LNCAP (cell line): ENCODE results near the gene CRYM.

Experiments used
- CTCF ChIP-seq: fragments of 450-650 bp; IDR thresholded peaks from 2 replicates; pipeline ENCODE4 v1.5.1; 2017; ENCODE audit warnings: mild to moderate bottlenecking

CRYM gene

GRCh38 chr16:21214086-21214485, 64.0 kb downstream of the CRYM start:
- TF ChIP-seq CTCF: no peak

GRCh38 chr16:21211486-21211885, 66.6 kb downstream of the CRYM start, which contains the start of gene ZP2:
ZP2 (minus strand) TSS chr16:21211574; CDS start chr16:21211547, 27 bp downstream.
- TF ChIP-seq CTCF: no peak
